HepG2 (cell line): ENCODE measurements around the gene NR1H3. TPM values are rescaled to one million over a fixed set of nuclear protein-coding genes. Genes with fewer than 3 reads are reported as not detected.

Source experiments
- ATAC-seq: fragments of 200-7000 bp; cut with Tn5 transposase; 3 replicates; pipeline ENCODE4 v1.9.1; 2020; ENCODE audit warnings: mild to moderate bottlenecking, moderate library complexity
- BruUV-seq: library from RNA; stranded (reverse); fragments of 400-500 nt; replicated peaks from 2 replicates; lab custom pipeline; 2021; lab: Mats Ljungman, UMichigan
- CTCF ChIA-PET: fragments of 300-600 bp; formaldehyde crosslinking; extraction: SDS; loops from one replicate; lab custom pipeline; 2021; ENCODE audit warnings: low total read pairs, inconsistent platforms, low intra/inter-chr PET ratio; lab: Yijun Ruan, JAX
- POLR2A ChIA-PET: fragments of 350-600 bp; sonication (Branson Sonifier 250); formaldehyde crosslinking; loops from one replicate; lab custom pipeline; 2020; ENCODE audit warnings: antibody characterized with exemption, inconsistent platforms; lab: Yijun Ruan, JAX
- DNase-seq: peaks from one replicate; pipeline ENCODE4 v3.0.0-alpha.2; 2015; ENCODE audit warnings: low spot score
- FAIRE-seq: peaks from 3 replicates; lab custom pipeline; 2011; peaks lifted over from hg19 to GRCh38; lab: Jason Lieb, UNC
- H2AFZ ChIP-seq: one replicate; pipeline ENCODE4 v1.6.1; 2011; ENCODE audit warnings: low read length, inconsistent platforms
- H3K27ac ChIP-seq: fragments of 300-600 bp; 3 replicates; pipeline ENCODE4 v1.8.0; 2011; ENCODE audit warnings: mixed run types, mild to moderate bottlenecking, mixed read lengths, low read length, inconsistent platforms; ENCODE audit not compliant: insufficient read depth; ENCODE audit errors: extremely low read length
- H3K27me3 ChIP-seq, 2 experiments: fragments of 200-600 bp in 1 of 2; 2 replicates in 1 of 2; 3 replicates in 1 of 2; pipeline versions ENCODE4 v1.6.0 to v1.8.0; 2011; ENCODE audit warnings: low read length in 2 of 2, mild to moderate bottlenecking in 2 of 2, moderate library complexity in 2 of 2, inconsistent platforms in 1 of 2; ENCODE audit not compliant: insufficient read depth in 2 of 2, control insufficient read depth in 1 of 2
- H3K36me3 ChIP-seq, 2 experiments: fragments of 200-600 bp in 1 of 2; replicated peaks in 1 of 2; 2 replicates in 1 of 2; 3 replicates in 1 of 2; pipeline versions ENCODE4 v1.5.1 to v1.8.0; 2011; ENCODE audit warnings: low read length in 2 of 2, inconsistent platforms in 1 of 2; ENCODE audit not compliant: insufficient read depth in 2 of 2, control insufficient read depth in 1 of 2
- H3K4me1 ChIP-seq: 2 replicates; pipeline ENCODE4 v1.5.1; 2012; ENCODE audit warnings: low read length, inconsistent platforms; ENCODE audit not compliant: insufficient read depth
- H3K4me2 ChIP-seq: 2 replicates; pipeline ENCODE4 v1.6.0; 2011; ENCODE audit warnings: low read depth, low read length, inconsistent platforms
- H3K4me3 ChIP-seq, 3 experiments: fragments of 200-600 bp in 1 of 3; sonication (generic), shearing (Covaris generic) in 1 of 3; replicated peaks in 1 of 3; 2 replicates each; pipeline ENCODE4 v1.5.1; 2011 to 2016; ENCODE audit warnings: low read length in 3 of 3, inconsistent platforms in 2 of 3, low read depth in 2 of 3, mild to moderate bottlenecking in 2 of 3, control low read depth in 1 of 3, mixed read lengths in 1 of 3; ENCODE audit not compliant: insufficient read depth in 1 of 3
- H3K79me2 ChIP-seq: one replicate; pipeline ENCODE4 v1.6.1; 2011; ENCODE audit warnings: low read length, inconsistent platforms; ENCODE audit not compliant: insufficient read depth
- H3K9ac ChIP-seq: 2 replicates; pipeline ENCODE4 v1.6.0; 2011; ENCODE audit warnings: mild to moderate bottlenecking, low read depth, low read length, inconsistent platforms; ENCODE audit not compliant: insufficient read depth
- H3K9me3 ChIP-seq: 2 replicates; pipeline ENCODE4 v1.5.1; 2012; ENCODE audit warnings: mild to moderate bottlenecking, low read length
- H4K20me1 ChIP-seq: 2 replicates; pipeline ENCODE4 v1.6.0; 2011; ENCODE audit warnings: inconsistent platforms, mild to moderate bottlenecking, low read length, moderate library complexity; ENCODE audit not compliant: insufficient read depth
- AGO2 ChIP-seq: fragments of 200-400 bp; formaldehyde crosslinking; optimal IDR thresholded peaks from 2 replicates; pipeline ENCODE3; 2017; ENCODE audit warnings: mild to moderate bottlenecking, low read depth, low read length, moderate library complexity
- ARID3A ChIP-seq: IDR thresholded peaks from 2 replicates; pipeline ENCODE4 v1.6.1; 2012; ENCODE audit warnings: low read depth, low read length, improper control_type of control experiment
- ARNT2 ChIP-seq: sonication (generic); formaldehyde crosslinking; IDR thresholded peaks from 2 replicates; pipeline ENCODE4 v1.8.0; 2022; ENCODE audit warnings: mild to moderate bottlenecking, low read depth, missing genetic modification reagents, moderate library complexity
- ELF4 ChIP-seq: sonication (generic); formaldehyde crosslinking; IDR thresholded peaks from 2 replicates; pipeline ENCODE4 v1.5.0; 2020; ENCODE audit warnings: missing genetic modification reagents, mild to moderate bottlenecking, moderate library complexity, borderline replicate concordance
- HCFC1 ChIP-seq: fragments of 150-350 bp; IDR thresholded peaks from 2 replicates; pipeline ENCODE4 v1.6.1; 2014; ENCODE audit warnings: low read depth, low read length
- HNF4G ChIP-seq, 2 experiments: sonication (generic) in 1 of 2; formaldehyde crosslinking in 1 of 2; IDR thresholded peaks; 2 replicates each; pipeline versions ENCODE4 v1.4.0 to v1.6.1; 2011 to 2020; ENCODE audit warnings: borderline replicate concordance in 2 of 2, low read depth in 2 of 2, mild to moderate bottlenecking in 2 of 2, low read length in 1 of 2, missing genetic modification reagents in 1 of 2, moderate library complexity in 1 of 2
- MAF1 ChIP-seq: sonication (generic); formaldehyde crosslinking; IDR thresholded peaks from 2 replicates; pipeline ENCODE4 v1.5.0; 2020; ENCODE audit warnings: missing genetic modification reagents, borderline replicate concordance
- MXI1 ChIP-seq: IDR thresholded peaks from 3 replicates; pipeline ENCODE4 v1.6.1; 2012; ENCODE audit warnings: low read depth, low read length, inconsistent platforms, borderline replicate concordance
- NONO ChIP-seq, 2 experiments: fragments of 450-650 bp in 1 of 2; sonication (generic) in 1 of 2; formaldehyde crosslinking in 1 of 2; IDR thresholded peaks in 1 of 2; conservative IDR thresholded peaks in 1 of 2; 2 replicates each; pipeline versions ENCODE4 v1.6.1 to v1.8.0; 2017 to 2022; ENCODE audit warnings: mild to moderate bottlenecking in 1 of 2, missing genetic modification reagents in 1 of 2, moderate library complexity in 1 of 2
- PHF20 ChIP-seq: sonication (generic); formaldehyde crosslinking; IDR thresholded peaks from 2 replicates; pipeline ENCODE4 v1.5.0; 2020; ENCODE audit warnings: mild to moderate bottlenecking, missing genetic modification reagents
- PHF5A ChIP-seq: IDR thresholded peaks from one replicate; pipeline ENCODE4 v1.6.1; 2018; ENCODE audit warnings: low read depth, missing genetic modification reagents; ENCODE audit not compliant: unreplicated experiment
- SPEN ChIP-seq: sonication (generic); formaldehyde crosslinking; IDR thresholded peaks from 2 replicates; pipeline ENCODE4 v1.5.1; 2020; ENCODE audit warnings: low read depth, mild to moderate bottlenecking, missing genetic modification reagents
- SUZ12 ChIP-seq: fragments of 150-350 bp; IDR thresholded peaks from 2 replicates; pipeline ENCODE4 v1.6.1; 2014; ENCODE audit warnings: low read depth, low read length
- TBX2 ChIP-seq: sonication (generic); formaldehyde crosslinking; IDR thresholded peaks from 2 replicates; pipeline ENCODE4 v1.5.0; 2020; ENCODE audit warnings: missing genetic modification reagents, mild to moderate bottlenecking, borderline replicate concordance
- YEATS2 ChIP-seq: sonication (generic); formaldehyde crosslinking; IDR thresholded peaks from 2 replicates; pipeline ENCODE4 v1.4.0; 2020; ENCODE audit warnings: missing genetic modification reagents, borderline replicate concordance
- ZNF335 ChIP-seq: sonication (generic); formaldehyde crosslinking; IDR thresholded peaks from 2 replicates; pipeline ENCODE4 v1.4.0; 2020; ENCODE audit warnings: missing genetic modification reagents
- ZNF543 ChIP-seq: sonication (generic); formaldehyde crosslinking; IDR thresholded peaks from 2 replicates; pipeline ENCODE4 v1.4.0; 2020; ENCODE audit warnings: mild to moderate bottlenecking, missing genetic modification reagents
- ZNF678 ChIP-seq: sonication (generic); formaldehyde crosslinking; IDR thresholded peaks from 2 replicates; pipeline ENCODE4 v1.4.0; 2020; ENCODE audit warnings: mild to moderate bottlenecking, missing genetic modification reagents
- ZSCAN31 ChIP-seq: sonication (generic); formaldehyde crosslinking; IDR thresholded peaks from 2 replicates; pipeline ENCODE4 v1.5.0; 2020; ENCODE audit warnings: low read depth, mild to moderate bottlenecking, missing genetic modification reagents
- WGBS: methylation state at CpG from one replicate; pipeline ENCODE4 v1.1.6; 2017; ENCODE audit warnings: low lambda C conversion rate; 5-methylcytosine and 5-hydroxymethylcytosine counted together
- in situ Hi-C: cut with HindIII; loops from 2 replicates; pipeline ENCODE4 v1.10.0; 2017; ENCODE audit warnings: low pct_unique_long_range_greater_than_20kb; ENCODE audit not compliant: extremely low pct_ligation_motif_present
- intact Hi-C: fragments of 100-400 bp; cut with micrococcal nuclease; formaldehyde crosslinking; loops from one replicate; pipeline ENCODE4 v1.10.0; 2022; ENCODE audit not compliant: unreplicated experiment
- polyA plus RNA-seq, 8 experiments: library from polyadenylated mRNA; depleted of rRNA in 3 of 8; stranded (reverse) in 7 of 8; unstranded in 1 of 8; fragments of >200 nt; fragmentation: Illumina TruSeq in 4 of 8; extraction: Trizol in 4 of 8; gene quantifications; 2 replicates each; pipeline versions ENCODE4 v1.2.1 to v1.2.3, GENCODE V29; 2011 to 2016; ENCODE audit warnings: low read depth in 4 of 8, missing spikeins in 1 of 8, mixed read lengths in 1 of 8; ENCODE audit not compliant: insufficient read depth in 1 of 8
- total RNA-seq, 5 experiments: library from RNA; depleted of rRNA; stranded (reverse); fragments of >200 nt; fragmentation: Illumina TruSeq; extraction: Trizol; gene quantifications; 2 replicates each; pipeline ENCODE4 v1.2.3, GENCODE V29; 2016; ENCODE audit warnings: low read depth in 1 of 5
- TF ChIP-seq, protein P1 (sequence below): IDR thresholded peaks from 2 replicates; pipeline ENCODE4 v1.6.1; 2018; ENCODE audit warnings: missing genetic modification reagents

The NR1H3 gene
- total and polyA plus RNA-seq, 2 of the 13 experiments (the other 11 are each of a cell fraction or from before 2014, with no cell fraction given) = 41.8 to 102 TPM

DNA sequence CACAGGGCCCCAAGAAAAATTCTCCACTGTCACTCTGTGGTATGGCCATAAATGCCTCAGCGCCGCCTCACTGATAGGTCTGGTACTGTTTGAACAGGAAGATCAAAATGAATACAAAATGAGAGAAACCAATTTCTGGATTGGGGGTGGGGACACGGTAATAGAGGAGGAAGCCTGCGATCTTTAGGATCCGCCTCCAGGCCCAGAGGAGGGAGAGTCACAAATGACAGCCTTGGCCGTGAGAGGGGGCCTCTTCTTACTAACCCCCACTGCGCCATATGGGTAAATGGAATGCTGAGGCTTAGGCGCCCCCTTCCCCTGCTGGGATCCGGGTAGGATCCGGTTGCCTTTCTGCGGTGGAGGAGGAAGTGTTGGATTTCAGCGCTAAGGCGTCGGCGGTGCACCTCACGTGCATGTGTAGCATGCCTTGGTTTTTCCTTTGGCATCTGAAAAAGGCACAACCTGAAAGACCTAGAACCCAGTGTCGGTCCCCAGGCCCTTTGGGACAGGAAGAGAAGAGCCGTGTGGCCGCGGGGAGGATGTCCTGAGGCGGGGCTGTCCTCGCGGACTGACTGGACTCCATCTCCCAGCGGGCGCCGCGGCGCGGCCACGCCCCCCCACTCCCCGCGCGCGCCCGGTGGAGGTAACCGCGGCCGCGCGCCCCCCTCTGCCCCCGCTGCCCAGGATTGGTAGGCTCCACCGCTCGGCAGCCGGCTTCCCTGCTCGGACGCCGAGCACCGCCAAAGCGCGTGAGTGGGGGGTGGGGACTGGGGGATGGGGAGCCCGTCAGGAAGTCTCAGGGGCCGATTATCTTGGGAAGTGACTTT, 11.4 kb downstream of the NR1H3 start:
- ChIA-PET POLR2A (interaction anchor here (0.8 to 4.9 kb wide), 8 partner anchors 11 to 90 kb away, joined by 3 to 34 read pairs (median 6); partner anchors contain the start of genes ACP2 and NR1H3), CTCF (interaction anchor here (1.2 kb wide), 1 partner anchor 12 kb away, joined by 4 read pairs; the partner anchor contains the start of gene NR1H3)
- Histone ChIP-seq H3K36me3 (peaks cover 3 to 6% of the 10 kb centered on the region in 2 experiments), H3K4me1 (peaks cover 57% of the 10 kb centered on the region), H3K9me3 (no peaks in the 10 kb centered on the region), H3K9ac (peak overlapping the region; percentile 76), H3K4me3 (peak overlapping the region; percentile 70 to 92 (median 82)), H3K79me2 (peaks cover 36% of the 10 kb centered on the region), H3K4me2 (peak overlapping the region; percentile 98), H3K27ac (peak overlapping the region; percentile 88), H4K20me1 (peaks cover 23% of the 10 kb centered on the region; the same call in 1 of the 2 replicates), H3K27me3 (no peaks in the 10 kb centered on the region), H2AFZ (peak overlapping the region; percentile 66)
- intact Hi-C loops = loop anchor here (2.0 kb wide), 1 partner anchor 86 kb away; no protein-coding TSS in a partner anchor
- peak; percentile 94 for DNase-seq
- BruUV-seq = no TSS peak
- WGBS = 3% methylated on average over 24 of the region's 52 CpGs
- in situ Hi-C loops = no loop called here
- peak; percentile 76 for ATAC-seq
- FAIRE-seq = peak; percentile 56
- TF ChIP-seq ARID3A (0 out of 2 replicates have a peak, but pooled peaks have one; percentile 45), NONO (IDR thresholded peaks at IDR 0.05) (no peak), NONO (CRISPR knock-in tag; conservative IDR thresholded peaks at IDR 0.05) (peak; percentile 85), TBX2 (CRISPR knock-in tag) (peak; percentile 62), HNF4G (IDR thresholded peaks at IDR 0.05; ENCODE audit: borderline replicate concordance, low read depth, low read length) (no peak), HNF4G (CRISPR knock-in tag; IDR thresholded peaks at IDR 0.05; ENCODE audit: borderline replicate concordance, low read depth) (no peak), ZNF335 (CRISPR knock-in tag) (no peak), AGO2 (peak; percentile 58), HCFC1 (peak; percentile 74), ZSCAN31 (CRISPR knock-in tag) (0 out of 2 replicates have a peak, but pooled peaks have one; percentile 16), YEATS2 (CRISPR knock-in tag) (peak; percentile 22; the same call in 1 of the 2 replicates), MXI1 (0 out of 3 replicates have a peak, but pooled peaks have one; percentile 49), ZNF543 (CRISPR knock-in tag) (peak; percentile 36; the same call in 1 of the 2 replicates), PHF5A (CRISPR knock-in tag) (peak; percentile 54), PHF20 (CRISPR knock-in tag) (peak; percentile 54), SUZ12 (peak; percentile 40; the same call in 1 of the 2 replicates), SPEN (peak; percentile 4; the same call in 1 of the 2 replicates), MAF1 (CRISPR knock-in tag) (0 out of 2 replicates have a peak, but pooled peaks have one; percentile 20), ARNT2 (CRISPR knock-in tag) (peak; percentile 40; the same call in 1 of the 2 replicates), ZNF678 (CRISPR knock-in tag) (no peak), ELF4 (CRISPR knock-in tag) (peak; percentile 83)
- TF ChIP-seq, protein P1, sequence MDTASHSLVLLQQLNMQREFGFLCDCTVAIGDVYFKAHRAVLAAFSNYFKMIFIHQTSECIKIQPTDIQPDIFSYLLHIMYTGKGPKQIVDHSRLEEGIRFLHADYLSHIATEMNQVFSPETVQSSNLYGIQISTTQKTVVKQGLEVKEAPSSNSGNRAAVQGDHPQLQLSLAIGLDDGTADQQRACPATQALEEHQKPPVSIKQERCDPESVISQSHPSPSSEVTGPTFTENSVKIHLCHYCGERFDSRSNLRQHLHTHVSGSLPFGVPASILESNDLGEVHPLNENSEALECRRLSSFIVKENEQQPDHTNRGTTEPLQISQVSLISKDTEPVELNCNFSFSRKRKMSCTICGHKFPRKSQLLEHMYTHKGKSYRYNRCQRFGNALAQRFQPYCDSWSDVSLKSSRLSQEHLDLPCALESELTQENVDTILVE = peak; percentile 25; the same call in 1 of the 2 replicates
